ENCODE measurements around the gene ATXN7L3. TPM values are rescaled to one million over a fixed set of nuclear protein-coding genes. Genes with fewer than 3 reads are reported as not detected.

The ATXN7L3 gene
- total and polyA plus RNA-seq, 2 donors (not counting 3 experiments of a cell fraction or from before 2014, with no cell fraction given), result 61.3 to 82.5 TPM

GRCh38 chr17:44218344-44219107, 18.8 kb upstream of the ATXN7L3 start:
- H4K20me1 ChIP-seq (replicated peaks; ENCODE audit: control insufficient read depth, extremely low read depth, insufficient read depth, low read length), result no peaks in the 10 kb centered on the region
- H3K27ac ChIP-seq (ENCODE audit: insufficient read depth, low read depth, low read length), result peak overlapping the region; percentile 71
- ChIA-PET POLR2A (no interaction called here), CTCF (interaction anchor here (0.6 to 7.3 kb wide), 15 partner anchors 8 to 332 kb away, joined by 3 to 68 read pairs (median 4); partner anchors contain the start of genes GRN, SLC25A39 and TMUB2)
- peak overlapping the region; percentile 9 to 68 (median 52) for H3K4me3 ChIP-seq (replicated peaks in 1 of 3; ENCODE audit: insufficient read depth in 1 of 3, low read depth in 1 of 3, low read length in 3 of 3)
- TSS peak; percentile 31 for BruUV-seq (replicated peaks)
- H3K4me1 ChIP-seq (ENCODE audit: control insufficient read depth, extremely low read depth, insufficient read depth, low read length), result peaks cover 34% of the 10 kb centered on the region
- intact Hi-C loops (cut with micrococcal nuclease) (loop anchor here (1.0 to 2.0 kb wide), 3 partner anchors 8 to 106 kb away; partner anchors contain the start of gene SLC25A39), dilution Hi-C loops (cut with MboI; ENCODE audit: extremely low pct_ligation_motif_present, low sequenced_read_pairs) (no loop called here)
- peak; percentile 88 for DNase-seq (ENCODE audit: low read depth, low spot score)
- H3K9me1 ChIP-seq (replicated peaks; ENCODE audit: control insufficient read depth, extremely low read depth, insufficient read depth, low read length), result no peaks in the 10 kb centered on the region
- FAIRE-seq, result peak; percentile 79
- H3K9me3 ChIP-seq (replicated peaks; ENCODE audit: control insufficient read depth, insufficient read depth, low read length), result no peaks in the 10 kb centered on the region
- peak overlapping the region; percentile 9 for H2AFZ ChIP-seq (ENCODE audit: low read depth, low read length)
- peak overlapping the region; percentile 84 for H3K9ac ChIP-seq (replicated peaks; ENCODE audit: extremely low read depth, insufficient read depth, low read length)
- no peak for TF ChIP-seq MAX (IDR thresholded peaks at IDR 0.05; ENCODE audit: insufficient read depth, insufficient read length)
- no peak for TF ChIP-seq FOS (IDR thresholded peaks at IDR 0.05; ENCODE audit: borderline replicate concordance, insufficient read depth, low read length)
- TF ChIP-seq GATA2 (IDR thresholded peaks at IDR 0.05; ENCODE audit: insufficient read depth, insufficient read length, low read depth, low read length), result no peak
- TF ChIP-seq POLR2AphosphoS5 (IDR thresholded peaks at IDR 0.05; ENCODE audit: insufficient read depth, low read depth, low read length), result peak; percentile 61
- TF ChIP-seq JUN (IDR thresholded peaks at IDR 0.05; ENCODE audit: borderline replicate concordance, insufficient read depth, insufficient read length, low read depth), result no peak
- no peak for TF ChIP-seq MYC (IDR thresholded peaks at IDR 0.05; ENCODE audit: low read depth, low read length)
- no peak for TF ChIP-seq EZH2 (IDR thresholded peaks at IDR 0.05; ENCODE audit: borderline replicate concordance, low read depth, low read length, severe bottlenecking)
- TF ChIP-seq POLR2A (IDR thresholded peaks at IDR 0.05; ENCODE audit: low read depth, low read length), result no peak
- TF ChIP-seq CTCF (IDR thresholded peaks at IDR 0.05; ENCODE audit: extremely low read depth in 1 of 2, insufficient read depth in 1 of 2, low read depth in 1 of 2, low read length in 2 of 2), result peak; percentile 53 to 72
- peaks cover 19 to 30% of the 10 kb centered on the region in 2 experiments for H3K36me3 ChIP-seq (ENCODE audit: control insufficient read depth in 2 of 2, extremely low read depth in 1 of 2, insufficient read depth in 2 of 2, low read length in 2 of 2)
- H3K27me3 ChIP-seq (ENCODE audit: control insufficient read depth in 2 of 2, insufficient read depth in 2 of 2, low read length in 2 of 2), result no peaks in the 10 kb centered on the region
- peaks cover 28% of the 10 kb centered on the region for H3K79me2 ChIP-seq (ENCODE audit: control insufficient read depth, insufficient read depth, low read length)
- peak overlapping the region; percentile 78 for H3K4me2 ChIP-seq (ENCODE audit: insufficient read depth, low read length)

Data from endothelial cell of umbilical vein (primary cell).